Parathyroid adenoma (tissue), 2 donors: ENCODE results near the gene CREB3.

Source experiments
- H2AFZ ChIP-seq: fragments of 300-600 bp; sonication (generic); one replicate; pipeline ENCODE4 v1.7.0; 2017; ENCODE audit warnings: antibody characterized with exemption, mild to moderate bottlenecking
- H3K27ac ChIP-seq: fragments of 300-600 bp; sonication (generic); one replicate; pipeline ENCODE4 v1.7.0; 2017
- H3K27me3 ChIP-seq: fragments of 300-600 bp; sonication (generic); one replicate; pipeline ENCODE4 v1.7.0; 2017; ENCODE audit warnings: low read length; ENCODE audit not compliant: control insufficient read depth, insufficient read depth
- H3K36me3 ChIP-seq: fragments of 300-600 bp; sonication (generic); one replicate; pipeline ENCODE4 v1.7.0; 2017; ENCODE audit warnings: low read length; ENCODE audit not compliant: control insufficient read depth, insufficient read depth
- H3K4me1 ChIP-seq: fragments of 300-600 bp; sonication (generic); one replicate; pipeline ENCODE4 v1.7.0; 2017; ENCODE audit warnings: control low read depth
- H3K4me2 ChIP-seq: fragments of 300-600 bp; sonication (generic); one replicate; pipeline ENCODE4 v1.7.0; 2017; ENCODE audit warnings: low read length
- H3K4me3 ChIP-seq: fragments of 300-600 bp; sonication (generic); one replicate; pipeline ENCODE4 v1.7.0; 2017; ENCODE audit warnings: low read depth, low read length
- H3K79me2 ChIP-seq: fragments of 300-600 bp; sonication (generic); one replicate; pipeline ENCODE4 v1.7.0; 2017; ENCODE audit warnings: control low read depth
- H3K9ac ChIP-seq: fragments of 300-600 bp; sonication (generic); one replicate; pipeline ENCODE4 v1.7.0; 2017; ENCODE audit warnings: mild to moderate bottlenecking
- H3K9me3 ChIP-seq: fragments of 300-600 bp; sonication (generic); one replicate; pipeline ENCODE4 v1.7.0; 2017; ENCODE audit warnings: low read length; ENCODE audit not compliant: control insufficient read depth
- CTCF ChIP-seq: fragments of 300-600 bp; sonication (generic); IDR thresholded peaks from one replicate; pipeline ENCODE4 v1.7.0; 2017; ENCODE audit warnings: antibody characterized with exemption, mild to moderate bottlenecking
- donor health status: primary hyperparathyroidism.

Gene CREB3

GRCh38 chr9:35748242-35748857 is 15.9 kb downstream of the CREB3 start:
- H3K79me2 ChIP-seq: peaks cover 12% of the 10 kb centered on the region
- peaks cover 8% of the 10 kb centered on the region for H3K4me1 ChIP-seq
- peak overlapping the region; percentile 84 for H3K27ac ChIP-seq
- H3K36me3 ChIP-seq: no peaks in the 10 kb centered on the region
- H3K4me2 ChIP-seq: peak overlapping the region; percentile 91
- no peak for TF ChIP-seq CTCF
- H3K27me3 ChIP-seq: no peaks in the 10 kb centered on the region
- H3K9me3 ChIP-seq: no peaks in the 10 kb centered on the region
- peak overlapping the region; percentile 94 for H3K4me3 ChIP-seq
- H3K9ac ChIP-seq: peak overlapping the region; percentile 28
- peak overlapping the region; percentile 75 for H2AFZ ChIP-seq

GRCh38 chr9:35748858-35749514 is 16.5 kb downstream of the CREB3 start, which contains the start of the genes GBA2 and RGP1:
TSS of gene GBA2 (minus strand) at chr9:35749228. CDS start at chr9:35748704, 524 bp downstream.
TSS of gene RGP1 (plus strand) at chr9:35749287. CDS start at chr9:35749756, 469 bp downstream.
- peaks cover 12% of the 10 kb centered on the region for H3K79me2 ChIP-seq
- H3K36me3 ChIP-seq: no peaks in the 10 kb centered on the region

GRCh38 chr9:35749515-35750255 is 17.2 kb downstream of the CREB3 start:
- H3K9me3 ChIP-seq: no peaks in the 10 kb centered on the region
- H3K4me2 ChIP-seq: peak overlapping the region; percentile 77
- peaks cover 8% of the 10 kb centered on the region for H3K4me1 ChIP-seq
- H3K4me3 ChIP-seq: peak overlapping the region; percentile 94
- H3K79me2 ChIP-seq: peaks cover 12% of the 10 kb centered on the region
- TF ChIP-seq CTCF: no peak
- no peaks in the 10 kb centered on the region for H3K36me3 ChIP-seq
- peak overlapping the region; percentile 84 for H3K27ac ChIP-seq
- peak overlapping the region; percentile 75 for H2AFZ ChIP-seq
- H3K9ac ChIP-seq: peak overlapping the region; percentile 46
- no peaks in the 10 kb centered on the region for H3K27me3 ChIP-seq

More at GRCh38 chr9:35748858-35749514, 16.5 kb downstream of the CREB3 start, which contains the start of the genes GBA2 and RGP1:
- peak within 1 kb of the TSS; percentile 91 for H3K4me2 ChIP-seq
- H3K9ac ChIP-seq: peak within 1 kb of the TSS; percentile 46
- peaks cover 8% of the 10 kb centered on the region for H3K4me1 ChIP-seq
- no peaks in the 10 kb centered on the region for H3K27me3 ChIP-seq
- H3K27ac ChIP-seq: peak within 1 kb of the TSS; percentile 84
- no peak for TF ChIP-seq CTCF
- peak within 1 kb of the TSS; percentile 75 for H2AFZ ChIP-seq
- no peaks in the 10 kb centered on the region for H3K9me3 ChIP-seq
- peak within 1 kb of the TSS; percentile 94 for H3K4me3 ChIP-seq

- H3K27me3 ChIP-seq: no peaks in the 10 kb centered on the region
- H3K79me2 ChIP-seq: peaks cover 12% of the 10 kb centered on the region
- H3K27ac ChIP-seq: peak overlapping the region; percentile 84
- peaks cover 8% of the 10 kb centered on the region for H3K4me1 ChIP-seq
- no peak overlapping the region for H3K9ac ChIP-seq
- no peaks in the 10 kb centered on the region for H3K9me3 ChIP-seq
- no peaks in the 10 kb centered on the region for H3K36me3 ChIP-seq
- peak overlapping the region; percentile 94 for H3K4me3 ChIP-seq
- TF ChIP-seq CTCF: no peak
- peak overlapping the region; percentile 75 for H2AFZ ChIP-seq
- peak overlapping the region; percentile 77 for H3K4me2 ChIP-seq
Observed at GRCh38 chr9:35750256-35750531, 17.7 kb downstream of the CREB3 start.
